A549 (cell line): ENCODE measurements around the gene PROX1. TPM values are rescaled to one million over a fixed set of nuclear protein-coding genes. Genes with fewer than 3 reads are reported as not detected.

Source experiments
- ATAC-seq, 2 experiments: fragments of 200-7000 bp in 1 of 2; fragments of >200 bp in 1 of 2; cut with Nextera tagmentation in 1 of 2; cut with Tn5 transposase in 1 of 2; 3 replicates each; pipeline versions ENCODE4 v1.8.0 to v1.9.1; 2018 to 2020; ENCODE audit warnings: mild to moderate bottlenecking in 1 of 2, moderate library complexity in 1 of 2
- CTCF ChIA-PET: fragments of 300-600 bp; sonication (Branson Sonifier 250); formaldehyde crosslinking; extraction: SDS; loops from one replicate; lab custom pipeline; 2021; ENCODE audit warnings: antibody characterized with exemption, inconsistent platforms; lab: Yijun Ruan, JAX
- POLR2A ChIA-PET: fragments of 350-600 bp; formaldehyde crosslinking; extraction: SDS; loops from one replicate; lab custom pipeline; 2021; ENCODE audit warnings: antibody characterized with exemption, inconsistent platforms; lab: Yijun Ruan, JAX
- DNase-seq, 2 experiments: peaks; one replicate each; pipeline versions ENCODE4 v3.0.0 to v3.0.0-alpha.2; 2011 to 2016; ENCODE audit warnings: low read depth in 1 of 2, low spot score in 1 of 2
- FAIRE-seq: peaks from 2 replicates; lab custom pipeline; 2011; peaks lifted over from hg19 to GRCh38; lab: Jason Lieb, UNC
- H3K27ac ChIP-seq, 2 experiments: fragments of >200 bp; sonication (Bioruptor Twin); formaldehyde crosslinking; 3 replicates each; pipeline ENCODE4 v1.5.1; 2016 to 2017
- H3K4me1 ChIP-seq: fragments of >200 bp; sonication (Bioruptor Twin); formaldehyde crosslinking; 3 replicates; pipeline ENCODE4 v1.6.1; 2016
- H3K4me2 ChIP-seq: fragments of >200 bp; sonication (Bioruptor Twin); formaldehyde crosslinking; 3 replicates; pipeline ENCODE4 v1.6.1; 2016
- H3K4me3 ChIP-seq: fragments of >200 bp; sonication (Bioruptor Twin); formaldehyde crosslinking; 3 replicates; pipeline ENCODE4 v1.5.1; 2016
- H3K9me3 ChIP-seq: fragments of >200 bp; sonication (Bioruptor Twin); formaldehyde crosslinking; 3 replicates; pipeline ENCODE4 v1.6.1; 2016
- BCL3 ChIP-seq: fragments of >200 bp; sonication (Bioruptor Twin); formaldehyde crosslinking; IDR thresholded peaks from 3 replicates; pipeline ENCODE4 v1.6.1; 2016
- BHLHE40 ChIP-seq: IDR thresholded peaks from 2 replicates; pipeline ENCODE4 v1.6.1; 2012; ENCODE audit warnings: low read depth, low read length, inconsistent platforms
- CBX8 ChIP-seq: fragments of 200-600 bp; sonication (generic); IDR thresholded peaks from 2 replicates; pipeline ENCODE4 v1.6.1; 2016
- CHD2 ChIP-seq: fragments of 150-350 bp; IDR thresholded peaks from 2 replicates; pipeline ENCODE4 v1.6.1; 2014; ENCODE audit warnings: low read length; ENCODE audit not compliant: partially characterized antibody
- CTCF ChIP-seq: fragments of >200 bp; sonication (Bioruptor Twin); formaldehyde crosslinking; IDR thresholded peaks from 3 replicates; pipeline ENCODE4 v1.5.1; 2016
- E2F6 ChIP-seq: IDR thresholded peaks from 2 replicates; pipeline ENCODE4 v1.6.1; 2012; ENCODE audit warnings: low read depth, borderline replicate concordance
- EHF ChIP-seq: fragments of 250-450 bp; sonication (Bioruptor Pico); IDR thresholded peaks from 2 replicates; pipeline ENCODE4 v1.5.0; 2020; ENCODE audit warnings: mild to moderate bottlenecking
- ESRRA ChIP-seq: fragments of 150-350 bp; IDR thresholded peaks from 2 replicates; pipeline ENCODE4 v1.6.1; 2014; ENCODE audit warnings: mild to moderate bottlenecking, low read length, borderline replicate concordance
- FOSB ChIP-seq: fragments of 250-450 bp; sonication (Bioruptor Pico); IDR thresholded peaks from 2 replicates; pipeline ENCODE4 v1.5.0; 2020; ENCODE audit warnings: mild to moderate bottlenecking, moderate library complexity
- FOXS1 ChIP-seq: fragments of 250-450 bp; sonication (Bioruptor Pico); IDR thresholded peaks from 2 replicates; pipeline ENCODE4 v1.5.0; 2020; ENCODE audit warnings: mild to moderate bottlenecking, moderate library complexity
- HDAC2 ChIP-seq: fragments of 200-600 bp; sonication (generic); IDR thresholded peaks from 2 replicates; pipeline ENCODE4 v1.6.1; 2016
- JUN ChIP-seq, 2 experiments: fragments of >200 bp; sonication (Bioruptor Twin); formaldehyde crosslinking; IDR thresholded peaks; 2 replicates in 1 of 2; 3 replicates in 1 of 2; pipeline ENCODE4 v1.6.1; 2016 to 2017
- JUNB ChIP-seq: fragments of >200 bp; sonication (Bioruptor Twin); formaldehyde crosslinking; IDR thresholded peaks from 2 replicates; pipeline ENCODE4 v1.6.1; 2016
- MAZ ChIP-seq: fragments of 150-350 bp; IDR thresholded peaks from 2 replicates; pipeline ENCODE4 v1.6.1; 2014; ENCODE audit warnings: antibody characterized with exemption, low read depth, low read length, borderline replicate concordance
- MYC ChIP-seq: IDR thresholded peaks from 2 replicates; pipeline ENCODE4 v1.6.1; 2012; ENCODE audit warnings: mild to moderate bottlenecking, inconsistent platforms, low read length, improper control_type of control experiment, borderline replicate concordance
- NFE2L2 ChIP-seq: fragments of 150-350 bp; conservative IDR thresholded peaks from 2 replicates; pipeline ENCODE4 v1.6.1; 2014; ENCODE audit warnings: low read length
- RCOR1 ChIP-seq: fragments of 150-350 bp; IDR thresholded peaks from 2 replicates; pipeline ENCODE4 v1.6.1; 2014; ENCODE audit warnings: antibody characterized with exemption, low read length, low read depth
- SREBF2 ChIP-seq: fragments of 450-650 bp; IDR thresholded peaks from 2 replicates; pipeline ENCODE4 v1.6.1; 2014; ENCODE audit warnings: mild to moderate bottlenecking, moderate library complexity
- ZC3H11A ChIP-seq: fragments of 450-650 bp; IDR thresholded peaks from 2 replicates; pipeline ENCODE4 v1.6.1; 2014; ENCODE audit warnings: antibody characterized with exemption, mild to moderate bottlenecking
- ZSCAN20 ChIP-seq: fragments of 250-450 bp; sonication (Bioruptor Pico); IDR thresholded peaks from 2 replicates; pipeline ENCODE4 v1.8.0; 2022; ENCODE audit warnings: mild to moderate bottlenecking, moderate library complexity
- WGBS: methylation state at CpG from one replicate; pipeline ENCODE4 v1.1.6; 2017; ENCODE audit errors: missing lambda C conversion rate; 5-methylcytosine and 5-hydroxymethylcytosine counted together
- polyA plus RNA-seq, 4 experiments: library from polyadenylated mRNA; depleted of rRNA in 3 of 4; stranded (reverse); fragments of >200 nt; fragmentation: RNase III in 1 of 4; extraction: RNeasy Plus Mini Kit Qiagen cat#74134 plus additional on column Dnase treatment in 1 of 4; gene quantifications; 2 replicates in 3 of 4; 3 replicates in 1 of 4; pipeline ENCODE4 v1.2.3, GENCODE V29; 2011 to 2017

Gene PROX1
- polyA plus RNA-seq, 2 of the 4 experiments (the other 2 are of a cell fraction), result 0.01 to 0.06 TPM

- Histone ChIP-seq H3K4me2 (no peak overlapping the region), H3K4me1 (peaks cover 4% of the 10 kb centered on the region; the same call in 2 of the 3 replicates), H3K4me3 (no peak overlapping the region), H3K9me3 (no peaks in the 10 kb centered on the region; the same call in 2 of the 3 replicates), H3K27ac (no peak overlapping the region)
- no peak for ATAC-seq
- no peak for DNase-seq
- ChIA-PET POLR2A (interaction anchor here (0.6 kb wide), 1 partner anchor 160 kb away, joined by 4 read pairs; no protein-coding TSS in a partner anchor), CTCF (no interaction called here)
- no peak for FAIRE-seq
- WGBS, result 75% methylated on average over 39 of the region's 48 CpGs
- TF ChIP-seq E2F6, result no peak
- TF ChIP-seq MYC, result no peak
- TF ChIP-seq ZSCAN20 (CRISPR knock-in tag), result no peak
- TF ChIP-seq CHD2, result no peak
- no peak for TF ChIP-seq HDAC2
- TF ChIP-seq RCOR1, result no peak
- no peak for TF ChIP-seq EHF
- no peak for TF ChIP-seq FOSB (CRISPR knock-in tag)
- no peak for TF ChIP-seq JUNB
- no peak for TF ChIP-seq ZC3H11A
- TF ChIP-seq BCL3, result no peak
- no peak for TF ChIP-seq MAZ
Observed at GRCh38 chr1:213979751-213980586, 7.8 kb upstream of the PROX1 start.

- FAIRE-seq (no peak), ATAC-seq (no peak)
- 60% methylated on average over 4 of the region's 4 CpGs for WGBS
Observed at GRCh38 chr1:213980906-213981305, 6.9 kb upstream of the PROX1 start.

More at GRCh38 chr1:213980906-213981305, 6.9 kb upstream of the PROX1 start:
- TF ChIP-seq BHLHE40 (no peak), HDAC2 (no peak), CBX8 (no peak), NFE2L2 (no peak), ESRRA (no peak), FOXS1 (CRISPR knock-in tag) (no peak), JUN (IDR thresholded peaks at IDR 0.05) (no peak), SREBF2 (no peak), RCOR1 (no peak), CTCF (no peak)
- Histone ChIP-seq H3K4me3 (no peak overlapping the region), H3K4me1 (peaks cover 4% of the 10 kb centered on the region; the same call in 2 of the 3 replicates), H3K27ac (no peak overlapping the region), H3K9me3 (no peaks in the 10 kb centered on the region; the same call in 2 of the 3 replicates), H3K4me2 (no peak overlapping the region)
- ChIA-PET CTCF (interaction anchor here (0.5 to 0.7 kb wide), 2 partner anchors 553 to 721 kb away, joined by 3 to 5 read pairs; no protein-coding TSS in a partner anchor), POLR2A (interaction anchor here (0.6 kb wide), 1 partner anchor 161 kb away, joined by 4 read pairs; no protein-coding TSS in a partner anchor)
- no peak for DNase-seq
